HG02610 (cell line): ENCODE data around the gene TAAR9.
A peak's percentile ranks its signal among the peaks of the same experiment; 100 is the strongest.

Experiments used
- ATAC-seq: cut with Tn5 transposase; IDR thresholded peaks from one replicate; pipeline ENCODE4 v1.9.1; 2021; ENCODE audit warnings: mild to moderate bottlenecking, moderate library complexity; ENCODE audit not compliant: unreplicated experiment

The TAAR9 gene

GRCh38 chr6:132537977-132538376 is at the start of gene TAAR9:
TAAR9 (plus strand) TSS chr6:132538277; CDS start chr6:132538290, 13 bp downstream.
- no peak for ATAC-seq

GRCh38 chr6:132489376-132489775 is 48.7 kb upstream of the TAAR9 start:
- no peak for ATAC-seq

GRCh38 chr6:132490024-132490423 is 48.1 kb upstream of the TAAR9 start:
- peak; percentile 42 for ATAC-seq

GRCh38 chr6:132490478-132491204 is 47.4 kb upstream of the TAAR9 start:
- ATAC-seq = no peak

- ATAC-seq = no peak
These were observed 46.8 kb upstream of the TAAR9 start for GRCh38 chr6:132491303-132491702.

GRCh38 chr6:132491881-132492280 is 46.2 kb upstream of the TAAR9 start:
- no peak for ATAC-seq

GRCh38 chr6:132494954-132495353 is 43.1 kb upstream of the TAAR9 start:
- ATAC-seq = peak; percentile 53

GRCh38 chr6:132495604-132496079 is 42.4 kb upstream of the TAAR9 start:
- peak; percentile 41 for ATAC-seq

GRCh38 chr6:132496519-132497180 is 41.4 kb upstream of the TAAR9 start:
- no peak for ATAC-seq

- peak; percentile 37 for ATAC-seq
These were observed 39.4 kb upstream of the TAAR9 start for GRCh38 chr6:132498638-132499037.

GRCh38 chr6:132499757-132500156 is 38.3 kb upstream of the TAAR9 start:
- ATAC-seq = no peak

- no peak for ATAC-seq
These were observed 33.3 kb upstream of the TAAR9 start for GRCh38 chr6:132504757-132505156.

GRCh38 chr6:132505158-132505557 is 32.9 kb upstream of the TAAR9 start:
- ATAC-seq = no peak

GRCh38 chr6:132506461-132506860 is 31.6 kb upstream of the TAAR9 start:
- ATAC-seq = no peak

- no peak for ATAC-seq
These were observed 30.9 kb upstream of the TAAR9 start for GRCh38 chr6:132506869-132507808.

GRCh38 chr6:132511210-132511830 is 26.8 kb upstream of the TAAR9 start:
- ATAC-seq = no peak

- ATAC-seq = no peak
These were observed 26.3 kb upstream of the TAAR9 start for GRCh38 chr6:132511831-132512220.

- no peak for ATAC-seq
These were observed 25.8 kb upstream of the TAAR9 start for GRCh38 chr6:132512342-132512637.

GRCh38 chr6:132512638-132513632 is 25.1 kb upstream of the TAAR9 start, which contains the start of gene STX7:
STX7 (minus strand) TSS chr6:132513116; CDS start chr6:132503530, 9,586 bp downstream.
- peak; percentile 92 for ATAC-seq
